Pancreas (tissue), 10 donors: ENCODE results near the gene TCF7. TPM values are rescaled to one million over a fixed set of nuclear protein-coding genes. Genes with fewer than 3 reads are reported as not detected.
A peak's percentile ranks its signal among the peaks of the same experiment; 100 is the strongest.

Experiments used
- ATAC-seq, 4 donors: fragments of 200-7000 bp; cut with Tn5 transposase; one replicate each; pipeline versions ENCODE4 v1.8.0 to v1.9.1; 2020; ENCODE audit warnings: mild to moderate bottlenecking in 4 of 4, moderate library complexity in 4 of 4
- DNase-seq, 6 donors: peaks; one replicate each; pipeline ENCODE4 v3.0.0-alpha.2; 2020
- FAIRE-seq: peaks from 2 replicates; lab custom pipeline; 2012; peaks lifted over from hg19 to GRCh38; lab: Jason Lieb, UNC
- H3K27ac ChIP-seq, 4 donors: fragments of 200-600 bp; sonication (generic); 1 replicate in 3 of 4; 2 replicates in 1 of 4; pipeline versions ENCODE4 v1.5.0 to v1.8.0; 2020
- H3K27me3 ChIP-seq, 4 donors: fragments of 200-600 bp; one replicate each; pipeline ENCODE4 v1.8.0; 2021
- H3K36me3 ChIP-seq, 3 donors: fragments of 200-600 bp; sonication (generic) in 1 of 3; one replicate each; pipeline versions ENCODE4 v1.5.0 to v1.8.0; 2020 to 2021
- H3K4me1 ChIP-seq, 3 donors: fragments of 200-600 bp; one replicate each; pipeline ENCODE4 v1.8.0; 2021
- H3K4me3 ChIP-seq, 4 donors: fragments of 200-600 bp; sonication (generic) in 2 of 4; one replicate each; pipeline versions ENCODE4 v1.5.0 to v1.8.0; 2020 to 2021
- H3K9me3 ChIP-seq, 4 donors: fragments of 200-600 bp; one replicate each; pipeline ENCODE4 v1.8.0; 2021
- CTCF ChIP-seq, 4 donors: fragments of 200-600 bp; sonication (generic) in 3 of 4; IDR thresholded peaks; one replicate each; pipeline versions ENCODE4 v1.5.0 to v1.8.0; 2021; ENCODE audit warnings: antibody characterized with exemption in 4 of 4
- WGBS, 2 donors: extraction: QIAGEN DNeasy Blood & Tissue Kit; methylation state at CpG; one replicate each; pipeline ENCODE4 v1.1.7; 2013; 5-methylcytosine and 5-hydroxymethylcytosine counted together
- intact Hi-C, 3 donors: fragments of 100-400 bp; cut with DNase I; formaldehyde crosslinking; loops; one replicate each; pipeline versions ENCODE4 v1.11.1 to v1.14.2; 2022
- polyA plus RNA-seq, 2 donors: library from polyadenylated mRNA; stranded (reverse); fragments of 200-250 nt; gene quantifications; one replicate each; pipeline ENCODE4 v1.2.3, GENCODE V29; 2013
- total RNA-seq, 6 donors: library from RNA; stranded (reverse); fragmentation: NEBNext Ultra II Directional in 4 of 6; extraction: Animal tissue kit (Norgen Biotek cat#: 25700) in 4 of 6; gene quantifications; one replicate each; pipeline versions ENCODE4 v1.2.1 to v1.2.4, GENCODE V29; 2021 to 2023
- donor health status: healthy with polysubstance abuse.
- donor health status: DM: no; HTN: no; CAD: no; lungs with moderate emphysema.
- donor health status: DM: no; HTN: no; CAD: no.
- donor health status: control.
- donor health status: control.
- donor health status: Bipolar disorder and iron deficiency.
- donor health status: DM: yes; HTN: yes; CAD: no.
- donor health status: DM: no; HTN: no; CAD: no.
- donor health status: DM: no; HTN: no; CAD: no.
- donor health status: DM: yes; HTN: yes; CAD: no.

Gene TCF7
- total and polyA plus RNA-seq, 8 donors, result 1.9 to 13.1 (median 6.9) TPM

GRCh38 chr5:134095293-134095692 lies 19.2 kb upstream of the TCF7 start:
- no peak overlapping the region for H3K27ac ChIP-seq
- H3K4me3 ChIP-seq, result no peak overlapping the region
- FAIRE-seq (no peak), DNase-seq (no peak), ATAC-seq (no peak)
- TF ChIP-seq CTCF (IDR thresholded peaks at IDR 0.05), result no peak
- peaks cover 0 to 10% (median 0%) of the 10 kb centered on the region in 3 donors for H3K4me1 ChIP-seq
- no peaks in the 10 kb centered on the region for H3K9me3 ChIP-seq
- WGBS, 2 donors, result 84 to 87% methylated on average over 3 of the region's 3 CpGs
- no peaks in the 10 kb centered on the region for H3K27me3 ChIP-seq
- intact Hi-C loops, result no loop called here
- H3K36me3 ChIP-seq, result no peaks in the 10 kb centered on the region

GRCh38 chr5:134095887-134096589 lies 18.4 kb upstream of the TCF7 start:
- H3K4me1 ChIP-seq, result peaks cover 0 to 10% (median 0%) of the 10 kb centered on the region in 3 donors
- 77 to 86% methylated on average over 14 to 15 of the region's 15 CpGs for WGBS, 2 donors
- H3K9me3 ChIP-seq, result no peaks in the 10 kb centered on the region
- H3K27me3 ChIP-seq, result no peaks in the 10 kb centered on the region
- no peak for ATAC-seq
- no peak overlapping the region for H3K4me3 ChIP-seq
- H3K27ac ChIP-seq, result no peak overlapping the region
- no peak for FAIRE-seq
- H3K36me3 ChIP-seq, result no peaks in the 10 kb centered on the region
- intact Hi-C loops, result no loop called here
- no peak for DNase-seq
- no peak for TF ChIP-seq CTCF (IDR thresholded peaks at IDR 0.05)

GRCh38 chr5:134097211-134097749 lies 17.2 kb upstream of the TCF7 start:
- no peak overlapping the region for H3K27ac ChIP-seq
- no peaks in the 10 kb centered on the region for H3K9me3 ChIP-seq
- H3K4me1 ChIP-seq, result peaks cover 0 to 10% (median 0%) of the 10 kb centered on the region in 3 donors
- ATAC-seq (no peak), DNase-seq (no peak), FAIRE-seq (no peak)
- H3K4me3 ChIP-seq, result no peak overlapping the region
- TF ChIP-seq CTCF (IDR thresholded peaks at IDR 0.05), result no peak
- H3K36me3 ChIP-seq, result no peaks in the 10 kb centered on the region
- 88 to 91% methylated on average over 7 of the region's 7 CpGs for WGBS, 2 donors
- H3K27me3 ChIP-seq, result no peaks in the 10 kb centered on the region
- intact Hi-C loops, result no loop called here

GRCh38 chr5:134098690-134099089 lies 15.8 kb upstream of the TCF7 start:
- Histone ChIP-seq H3K36me3 (no peaks in the 10 kb centered on the region), H3K4me3 (no peak overlapping the region), H3K27ac (no peak overlapping the region), H3K4me1 (peaks cover 0 to 10% (median 0%) of the 10 kb centered on the region in 3 donors), H3K9me3 (no peaks in the 10 kb centered on the region), H3K27me3 (no peaks in the 10 kb centered on the region)
- intact Hi-C loops, result no loop called here
- FAIRE-seq, result no peak
- no peak for ATAC-seq
- peak in 1 of 6 donors; percentile 31 for DNase-seq
- WGBS, 2 donors, result 62 to 74% methylated on average over 5 of the region's 5 CpGs
- TF ChIP-seq CTCF (IDR thresholded peaks at IDR 0.05), result no peak
